ENCODE results near the gene TP73.

TP73 gene

GRCh38 chr1:3646596-3646995 lies 5.7 kb upstream of the TP73 start:
- TF ChIP-seq, protein P1, sequence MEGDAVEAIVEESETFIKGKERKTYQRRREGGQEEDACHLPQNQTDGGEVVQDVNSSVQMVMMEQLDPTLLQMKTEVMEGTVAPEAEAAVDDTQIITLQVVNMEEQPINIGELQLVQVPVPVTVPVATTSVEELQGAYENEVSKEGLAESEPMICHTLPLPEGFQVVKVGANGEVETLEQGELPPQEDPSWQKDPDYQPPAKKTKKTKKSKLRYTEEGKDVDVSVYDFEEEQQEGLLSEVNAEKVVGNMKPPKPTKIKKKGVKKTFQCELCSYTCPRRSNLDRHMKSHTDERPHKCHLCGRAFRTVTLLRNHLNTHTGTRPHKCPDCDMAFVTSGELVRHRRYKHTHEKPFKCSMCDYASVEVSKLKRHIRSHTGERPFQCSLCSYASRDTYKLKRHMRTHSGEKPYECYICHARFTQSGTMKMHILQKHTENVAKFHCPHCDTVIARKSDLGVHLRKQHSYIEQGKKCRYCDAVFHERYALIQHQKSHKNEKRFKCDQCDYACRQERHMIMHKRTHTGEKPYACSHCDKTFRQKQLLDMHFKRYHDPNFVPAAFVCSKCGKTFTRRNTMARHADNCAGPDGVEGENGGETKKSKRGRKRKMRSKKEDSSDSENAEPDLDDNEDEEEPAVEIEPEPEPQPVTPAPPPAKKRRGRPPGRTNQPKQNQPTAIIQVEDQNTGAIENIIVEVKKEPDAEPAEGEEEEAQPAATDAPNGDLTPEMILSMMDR (IDR thresholded peaks at IDR 0.05; ENCODE audit: low read depth, low read length, missing control alignments), result no peak
- H3K4me3 ChIP-seq (replicated peaks; ENCODE audit: low read depth, low read length), result no peak overlapping the region
- no peak for DNase-seq (ENCODE audit: extremely low read depth, low read depth)

GRCh38 chr1:3649342-3650247 lies 2.7 kb upstream of the TP73 start, which contains the start of gene WRAP73:
WRAP73 (minus strand) TSS chr1:3650103; CDS start chr1:3649999, 104 bp downstream.
- TF ChIP-seq, protein P1 (IDR thresholded peaks at IDR 0.05; ENCODE audit: low read depth, low read length, missing control alignments), result peak; percentile 22
- peak within 1 kb of the TSS; percentile 87 for H3K4me3 ChIP-seq (replicated peaks; ENCODE audit: low read depth, low read length)
- peak; percentile 57 for DNase-seq (ENCODE audit: extremely low read depth, low read depth)

GRCh38 chr1:3650248-3651025 lies 1.9 kb upstream of the TP73 start:
- TF ChIP-seq, protein P1 (IDR thresholded peaks at IDR 0.05; ENCODE audit: low read depth, low read length, missing control alignments), result no peak
- no peak for DNase-seq (ENCODE audit: extremely low read depth, low read depth)
- H3K4me3 ChIP-seq (replicated peaks; ENCODE audit: low read depth, low read length), result peak overlapping the region; percentile 87; the same call in 1 of the 2 replicates

DNA sequence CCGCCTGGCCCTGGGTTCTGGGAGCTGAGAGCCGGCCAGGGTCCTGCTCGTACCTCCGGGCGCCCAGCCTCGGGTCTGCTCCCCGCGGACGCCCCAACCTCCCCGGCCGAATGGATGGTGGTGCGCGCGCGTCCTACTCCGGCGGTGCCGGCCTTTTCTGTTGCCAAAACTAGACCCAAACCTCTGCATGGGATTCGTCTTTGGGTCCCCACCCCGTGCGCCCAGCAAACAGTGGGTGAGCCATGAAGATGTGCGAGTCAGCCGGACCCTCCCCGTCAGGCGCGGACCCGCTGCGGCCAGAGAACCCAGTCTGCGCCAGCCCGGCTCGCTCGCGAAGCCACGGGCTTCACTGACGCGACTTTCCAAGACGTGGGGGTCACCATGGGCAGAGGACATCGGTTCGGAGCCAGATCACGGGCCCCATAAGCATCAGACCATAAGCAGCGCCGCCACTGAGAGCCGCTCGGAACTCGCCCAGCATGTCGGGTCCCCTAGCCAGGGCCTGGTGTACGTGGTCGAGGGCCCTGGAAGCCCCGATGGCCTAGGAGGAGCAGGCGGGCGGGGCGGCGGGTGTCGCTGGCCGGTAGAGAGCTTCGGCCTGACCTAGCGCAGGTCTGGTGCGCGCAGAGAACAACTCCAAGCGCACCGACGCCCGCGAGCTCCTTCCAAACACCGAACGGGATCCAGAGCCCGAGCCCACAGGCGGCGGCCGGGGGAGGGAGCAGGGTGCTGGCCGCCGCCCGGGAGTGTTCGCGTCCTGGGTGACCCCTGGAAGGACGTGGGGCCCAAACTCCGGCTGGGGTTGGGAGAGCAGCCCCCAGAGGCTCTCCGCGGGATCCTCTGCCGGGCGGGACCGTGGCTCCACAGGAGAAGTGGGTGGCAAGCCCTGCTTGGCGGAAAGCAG lies 1.0 kb upstream of the TP73 start:
- no peak overlapping the region for H3K4me3 ChIP-seq (replicated peaks; ENCODE audit: low read depth, low read length)
- DNase-seq (ENCODE audit: extremely low read depth, low read depth), result no peak
- TF ChIP-seq, protein P1 (IDR thresholded peaks at IDR 0.05; ENCODE audit: low read depth, low read length, missing control alignments), result no peak

- TF ChIP-seq, protein P1 (IDR thresholded peaks at IDR 0.05; ENCODE audit: low read depth, low read length, missing control alignments), result no peak
- no peak for DNase-seq (ENCODE audit: extremely low read depth, low read depth)
- no peak overlapping the region for H3K4me3 ChIP-seq (replicated peaks; ENCODE audit: low read depth, low read length)
Measured at GRCh38 chr1:3652548-3653285, 401 bp downstream of the TP73 start.

All from HFF-Myc (cell line).